ENCODE data around the gene ZCCHC3. TPM values are rescaled to one million over a fixed set of nuclear protein-coding genes. Genes with fewer than 3 reads are reported as not detected.

The ZCCHC3 gene
- total RNA-seq, 1 donor from 2014 or later: 11.8 TPM

DNA sequence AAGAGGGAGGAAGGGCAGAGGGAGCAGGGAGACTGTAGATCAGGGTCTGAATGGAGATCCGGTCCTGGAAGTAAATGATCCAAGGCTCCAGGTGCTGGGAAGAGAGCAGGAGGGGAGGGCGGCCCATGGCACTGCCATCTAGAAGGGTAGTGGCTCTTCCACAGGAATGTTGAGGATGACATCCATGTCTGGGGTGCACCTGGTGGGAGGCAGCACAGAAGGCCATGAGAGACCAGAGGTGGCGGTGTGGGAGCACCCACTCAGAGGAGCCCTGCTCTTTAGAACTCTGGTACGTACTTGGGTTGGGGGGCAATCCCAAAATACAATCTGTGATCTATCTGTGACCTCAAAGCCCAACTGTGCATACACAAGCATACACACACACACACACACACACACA is 26.3 kb upstream of the ZCCHC3 start:
- peaks cover 13% of the 10 kb centered on the region for H3K4me1 ChIP-seq
- no peaks in the 10 kb centered on the region for H3K9me3 ChIP-seq (replicated peaks)
- no peak for DNase-seq
- intact Hi-C loops (cut with micrococcal nuclease): no loop called here
- no peaks in the 10 kb centered on the region for H3K27me3 ChIP-seq (ENCODE audit: low read depth)
- H3K36me3 ChIP-seq: peaks cover 5% of the 10 kb centered on the region
- TF ChIP-seq, protein P1, sequence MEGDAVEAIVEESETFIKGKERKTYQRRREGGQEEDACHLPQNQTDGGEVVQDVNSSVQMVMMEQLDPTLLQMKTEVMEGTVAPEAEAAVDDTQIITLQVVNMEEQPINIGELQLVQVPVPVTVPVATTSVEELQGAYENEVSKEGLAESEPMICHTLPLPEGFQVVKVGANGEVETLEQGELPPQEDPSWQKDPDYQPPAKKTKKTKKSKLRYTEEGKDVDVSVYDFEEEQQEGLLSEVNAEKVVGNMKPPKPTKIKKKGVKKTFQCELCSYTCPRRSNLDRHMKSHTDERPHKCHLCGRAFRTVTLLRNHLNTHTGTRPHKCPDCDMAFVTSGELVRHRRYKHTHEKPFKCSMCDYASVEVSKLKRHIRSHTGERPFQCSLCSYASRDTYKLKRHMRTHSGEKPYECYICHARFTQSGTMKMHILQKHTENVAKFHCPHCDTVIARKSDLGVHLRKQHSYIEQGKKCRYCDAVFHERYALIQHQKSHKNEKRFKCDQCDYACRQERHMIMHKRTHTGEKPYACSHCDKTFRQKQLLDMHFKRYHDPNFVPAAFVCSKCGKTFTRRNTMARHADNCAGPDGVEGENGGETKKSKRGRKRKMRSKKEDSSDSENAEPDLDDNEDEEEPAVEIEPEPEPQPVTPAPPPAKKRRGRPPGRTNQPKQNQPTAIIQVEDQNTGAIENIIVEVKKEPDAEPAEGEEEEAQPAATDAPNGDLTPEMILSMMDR (IDR thresholded peaks at IDR 0.05; ENCODE audit: borderline replicate concordance): no peak
- no peak overlapping the region for H3K27ac ChIP-seq (replicated peaks)
- H3K4me3 ChIP-seq: no peak overlapping the region

DNA sequence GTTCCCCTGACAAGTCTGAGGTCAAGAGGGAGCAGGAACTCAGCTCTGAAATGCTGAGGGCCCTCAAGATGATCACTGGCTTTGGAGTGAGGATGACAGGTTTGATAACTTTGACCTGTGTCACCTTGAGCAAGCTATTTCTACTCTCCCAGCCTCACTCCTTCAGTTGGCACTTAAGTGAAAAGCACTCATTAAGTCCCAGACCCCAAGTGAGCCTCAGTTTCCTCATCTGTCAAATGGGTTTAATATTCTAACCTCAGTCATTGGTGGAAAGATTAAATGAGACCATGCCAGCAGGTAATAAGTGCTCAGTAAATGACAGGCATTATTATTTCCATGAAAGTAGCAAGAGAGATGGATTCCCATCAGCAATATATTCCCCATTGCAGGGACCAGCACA is 25.8 kb upstream of the ZCCHC3 start:
- TF ChIP-seq, protein P1 (IDR thresholded peaks at IDR 0.05; ENCODE audit: borderline replicate concordance): no peak
- H3K4me1 ChIP-seq: peaks cover 12% of the 10 kb centered on the region
- H3K27ac ChIP-seq (replicated peaks): no peak overlapping the region
- H3K9me3 ChIP-seq (replicated peaks): no peaks in the 10 kb centered on the region
- no peak for DNase-seq
- intact Hi-C loops (cut with micrococcal nuclease): no loop called here
- peaks cover 9% of the 10 kb centered on the region for H3K36me3 ChIP-seq
- H3K27me3 ChIP-seq (ENCODE audit: low read depth): no peaks in the 10 kb centered on the region
- H3K4me3 ChIP-seq: no peak overlapping the region

DNA sequence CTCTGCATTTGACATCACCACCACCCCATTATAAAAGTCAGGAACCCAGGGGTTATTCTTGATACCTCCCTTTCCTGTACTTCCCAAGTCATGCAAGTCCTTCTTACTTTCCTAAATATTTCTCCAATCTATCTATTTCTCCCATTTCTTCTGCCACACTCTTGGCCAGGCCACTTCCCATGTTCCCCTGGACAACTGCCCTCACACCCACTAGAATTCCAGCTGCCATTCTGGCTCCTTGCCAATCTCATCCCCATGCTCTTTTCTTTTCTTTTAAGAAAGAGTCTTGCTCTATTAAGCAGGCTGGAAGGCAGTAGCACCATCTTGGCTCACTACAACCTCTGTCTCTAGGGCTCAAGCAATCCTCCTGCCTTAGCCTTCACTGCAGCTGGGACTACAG is 24.7 kb upstream of the ZCCHC3 start:
- Histone ChIP-seq H3K4me3 (no peak overlapping the region), H3K27me3 (ENCODE audit: low read depth) (no peaks in the 10 kb centered on the region), H3K36me3 (peaks cover 19% of the 10 kb centered on the region), H3K9me3 (replicated peaks) (no peaks in the 10 kb centered on the region), H3K4me1 (peaks cover 5% of the 10 kb centered on the region), H3K27ac (replicated peaks) (no peak overlapping the region)
- TF ChIP-seq, protein P1 (IDR thresholded peaks at IDR 0.05; ENCODE audit: borderline replicate concordance): no peak
- no peak for DNase-seq
- intact Hi-C loops (cut with micrococcal nuclease): no loop called here

DNA sequence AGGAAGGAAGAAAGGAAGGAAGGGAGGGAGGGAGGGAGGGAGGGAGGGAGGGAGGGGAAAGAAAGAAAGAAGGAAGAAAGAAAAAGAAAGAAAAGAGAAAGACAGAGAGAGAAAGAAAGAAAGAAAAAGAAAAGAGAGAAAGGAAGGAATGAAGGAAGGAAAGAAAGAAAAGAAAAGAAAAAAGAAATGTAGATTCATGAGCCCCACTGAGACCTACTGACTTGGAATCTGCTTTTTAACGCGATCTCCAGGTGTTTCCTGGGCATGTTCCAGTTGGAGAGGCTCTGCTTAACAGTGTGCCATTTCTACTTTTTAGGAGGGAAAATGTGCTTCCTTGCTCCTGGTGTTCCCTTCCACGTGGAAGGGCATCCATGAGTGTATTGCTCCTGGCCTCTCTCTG is 23.5 kb upstream of the ZCCHC3 start:
- H3K36me3 ChIP-seq: peaks cover 28% of the 10 kb centered on the region
- peaks cover 5% of the 10 kb centered on the region for H3K4me1 ChIP-seq
- TF ChIP-seq, protein P1 (IDR thresholded peaks at IDR 0.05; ENCODE audit: borderline replicate concordance): no peak
- no peaks in the 10 kb centered on the region for H3K27me3 ChIP-seq (ENCODE audit: low read depth)
- H3K4me3 ChIP-seq: no peak overlapping the region
- intact Hi-C loops (cut with micrococcal nuclease): no loop called here
- DNase-seq: no peak
- no peaks in the 10 kb centered on the region for H3K9me3 ChIP-seq (replicated peaks)
- H3K27ac ChIP-seq (replicated peaks): no peak overlapping the region

DNA sequence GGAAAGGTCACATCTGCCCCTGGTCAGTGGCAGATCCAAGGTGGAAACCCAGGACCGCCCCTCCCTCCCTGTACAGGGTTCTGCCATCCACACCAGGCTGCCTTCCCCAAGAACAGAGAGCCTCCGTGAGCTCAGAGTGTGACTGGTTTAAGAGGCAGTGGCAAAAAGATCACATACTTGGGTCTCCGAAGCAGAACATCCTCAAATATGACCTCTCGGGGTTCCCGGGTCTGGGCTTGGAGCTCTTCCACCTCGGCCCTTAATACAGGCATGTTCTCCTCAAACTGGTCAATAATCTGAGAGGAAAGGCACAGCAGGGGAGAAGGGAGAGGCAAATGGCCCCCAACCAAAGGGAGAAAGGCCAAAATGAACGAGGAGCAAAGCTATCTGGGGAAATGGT is 21.6 kb upstream of the ZCCHC3 start:
- TF ChIP-seq, protein P1 (IDR thresholded peaks at IDR 0.05; ENCODE audit: borderline replicate concordance): no peak
- intact Hi-C loops (cut with micrococcal nuclease): no loop called here
- Histone ChIP-seq H3K36me3 (peaks cover 33% of the 10 kb centered on the region), H3K4me3 (no peak overlapping the region), H3K4me1 (peaks cover 5% of the 10 kb centered on the region), H3K27ac (replicated peaks) (peak overlapping the region; percentile 68), H3K27me3 (ENCODE audit: low read depth) (no peaks in the 10 kb centered on the region), H3K9me3 (replicated peaks) (no peaks in the 10 kb centered on the region)
- no peak for DNase-seq
